ENCODE data around the gene SMAD7.

- no peak for TF ChIP-seq CTCF (IDR thresholded peaks at IDR 0.05)
- TF ChIP-seq EP300 (IDR thresholded peaks at IDR 0.05) = no peak
- no peak for TF ChIP-seq POLR2A (IDR thresholded peaks at IDR 0.05)
Observed at GRCh38 chr18:48974304-48975119, 23.7 kb upstream of the SMAD7 start.

All from ovary (tissue), 3 donors.